ENCODE results near the gene NLK.

DNA sequence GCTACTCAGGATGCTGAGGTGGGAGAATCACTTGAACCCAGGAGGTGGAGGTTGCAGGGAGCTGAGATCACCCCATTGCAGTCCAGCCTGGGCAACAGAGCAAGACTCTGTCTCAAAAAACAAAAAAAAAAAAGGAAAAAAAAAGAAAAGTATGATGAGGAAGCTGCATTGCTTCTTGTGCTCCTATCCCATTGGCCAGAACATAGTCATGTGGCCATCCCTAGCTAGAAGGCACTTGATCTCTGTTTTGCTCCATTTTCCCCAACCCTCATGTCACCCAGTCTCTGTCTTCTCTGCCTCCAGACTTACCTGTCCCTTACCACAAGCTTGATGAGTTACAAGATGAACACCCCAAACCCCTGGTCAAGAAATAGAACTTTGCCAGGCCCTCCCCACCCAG, 163.8 kb downstream of the NLK start:
- TF ChIP-seq CTCF (IDR thresholded peaks at IDR 0.05), result no peak
- TF ChIP-seq POLR2A (IDR thresholded peaks at IDR 0.05), result no peak
- TF ChIP-seq POLR2AphosphoS5 (IDR thresholded peaks at IDR 0.05), result no peak

Data from upper lobe of left lung (tissue), 4 donors.